ENCODE data around the gene SGCA.

The SGCA gene

DNA sequence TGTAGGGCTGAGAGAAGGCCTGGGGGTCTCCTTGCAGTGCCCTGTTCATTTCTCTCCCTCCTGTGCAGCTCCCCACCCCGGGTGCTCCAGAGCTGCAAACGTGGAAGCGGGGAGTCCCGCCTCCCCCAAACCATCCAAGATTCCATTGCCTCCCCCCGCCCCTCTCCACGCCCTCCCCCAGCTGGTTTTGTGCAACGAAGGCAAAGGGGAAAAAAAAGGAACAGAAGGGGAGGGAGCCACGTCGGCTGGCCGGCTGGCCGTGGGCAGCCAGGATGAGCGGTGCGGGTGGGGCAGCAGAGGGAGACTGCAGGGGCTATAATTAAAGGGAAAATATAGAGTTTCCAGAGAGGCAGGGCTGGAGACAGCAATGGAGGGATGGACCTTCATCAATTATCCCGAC, 37.3 kb downstream of the SGCA start:
- Histone ChIP-seq H3K27ac (ENCODE audit: low read depth, low read length) (no peak overlapping the region), H3K4me3 (ENCODE audit: low read length) (no peak overlapping the region), H3K36me3 (ENCODE audit: insufficient read depth, low read length) (peaks cover 8% of the 10 kb centered on the region), H3K9ac (ENCODE audit: low read depth, low read length) (no peak overlapping the region), H3K27me3 (ENCODE audit: insufficient read depth, low read length) (peaks cover 30% of the 10 kb centered on the region), H3K4me1 (ENCODE audit: insufficient read depth, low read length) (peaks cover 23% of the 10 kb centered on the region), H3K9me3 (ENCODE audit: insufficient read depth, low read depth, low read length) (no peaks in the 10 kb centered on the region)
- WGBS: 75% methylated on average over 14 of the region's 14 CpGs

DNA sequence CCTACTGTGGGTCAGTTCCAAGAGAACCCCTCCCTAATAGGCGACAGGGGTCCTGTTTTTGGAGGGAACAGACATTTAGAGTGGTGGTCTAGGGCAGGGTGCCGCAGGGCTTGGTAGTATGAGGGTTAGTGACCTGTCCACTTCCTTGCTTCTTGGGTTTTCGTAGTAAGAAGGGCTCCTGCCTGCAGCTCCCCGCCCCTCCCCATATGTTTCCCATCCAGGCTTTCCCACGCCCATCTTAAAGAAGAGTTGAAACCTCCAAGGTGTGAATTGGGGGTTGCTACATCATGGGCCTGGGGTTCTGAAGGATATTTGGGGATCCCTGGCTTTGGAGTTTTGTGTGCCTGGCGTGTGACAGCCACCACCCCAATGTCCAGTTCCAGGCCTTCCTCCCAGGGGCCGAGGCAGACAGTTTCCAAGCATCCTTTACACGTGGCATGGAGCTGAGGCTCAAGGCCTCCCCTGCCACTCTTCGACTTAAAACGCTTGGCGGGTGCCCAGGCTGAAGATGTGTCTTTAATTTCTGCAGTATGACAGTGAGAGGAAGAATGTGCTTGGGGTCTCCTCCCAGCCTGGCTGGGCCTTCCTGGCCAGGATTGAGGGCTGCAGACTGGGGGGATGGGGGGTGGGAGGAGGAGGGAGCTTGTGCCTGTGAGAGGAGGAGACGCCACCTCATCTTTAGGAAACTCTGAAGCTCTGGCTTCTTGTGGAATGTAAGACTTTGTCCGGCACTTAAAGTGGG, 38.0 kb downstream of the SGCA start:
- H3K4me1 ChIP-seq (ENCODE audit: insufficient read depth, low read length): peaks cover 30% of the 10 kb centered on the region
- 80% methylated on average over 9 of the region's 13 CpGs for WGBS
- H3K9me3 ChIP-seq (ENCODE audit: insufficient read depth, low read depth, low read length): no peaks in the 10 kb centered on the region
- H3K36me3 ChIP-seq (ENCODE audit: insufficient read depth, low read length): peaks cover 2% of the 10 kb centered on the region
- H3K27ac ChIP-seq (ENCODE audit: low read depth, low read length): no peak overlapping the region
- no peak overlapping the region for H3K9ac ChIP-seq (ENCODE audit: low read depth, low read length)
- peaks cover 30% of the 10 kb centered on the region for H3K27me3 ChIP-seq (ENCODE audit: insufficient read depth, low read length)
- no peak overlapping the region for H3K4me3 ChIP-seq (ENCODE audit: low read length)

GRCh38 chr17:50204431-50204830, 38.6 kb downstream of the SGCA start:
- Histone ChIP-seq H3K36me3 (ENCODE audit: insufficient read depth, low read length) (no peaks in the 10 kb centered on the region), H3K9me3 (ENCODE audit: insufficient read depth, low read depth, low read length) (no peaks in the 10 kb centered on the region), H3K27ac (ENCODE audit: low read depth, low read length) (no peak overlapping the region), H3K4me3 (ENCODE audit: low read length) (no peak overlapping the region), H3K9ac (ENCODE audit: low read depth, low read length) (no peak overlapping the region), H3K27me3 (ENCODE audit: insufficient read depth, low read length) (peaks cover 30% of the 10 kb centered on the region), H3K4me1 (ENCODE audit: insufficient read depth, low read length) (peaks cover 35% of the 10 kb centered on the region)
- WGBS: 93% methylated on average over 2 of the region's 3 CpGs

DNA sequence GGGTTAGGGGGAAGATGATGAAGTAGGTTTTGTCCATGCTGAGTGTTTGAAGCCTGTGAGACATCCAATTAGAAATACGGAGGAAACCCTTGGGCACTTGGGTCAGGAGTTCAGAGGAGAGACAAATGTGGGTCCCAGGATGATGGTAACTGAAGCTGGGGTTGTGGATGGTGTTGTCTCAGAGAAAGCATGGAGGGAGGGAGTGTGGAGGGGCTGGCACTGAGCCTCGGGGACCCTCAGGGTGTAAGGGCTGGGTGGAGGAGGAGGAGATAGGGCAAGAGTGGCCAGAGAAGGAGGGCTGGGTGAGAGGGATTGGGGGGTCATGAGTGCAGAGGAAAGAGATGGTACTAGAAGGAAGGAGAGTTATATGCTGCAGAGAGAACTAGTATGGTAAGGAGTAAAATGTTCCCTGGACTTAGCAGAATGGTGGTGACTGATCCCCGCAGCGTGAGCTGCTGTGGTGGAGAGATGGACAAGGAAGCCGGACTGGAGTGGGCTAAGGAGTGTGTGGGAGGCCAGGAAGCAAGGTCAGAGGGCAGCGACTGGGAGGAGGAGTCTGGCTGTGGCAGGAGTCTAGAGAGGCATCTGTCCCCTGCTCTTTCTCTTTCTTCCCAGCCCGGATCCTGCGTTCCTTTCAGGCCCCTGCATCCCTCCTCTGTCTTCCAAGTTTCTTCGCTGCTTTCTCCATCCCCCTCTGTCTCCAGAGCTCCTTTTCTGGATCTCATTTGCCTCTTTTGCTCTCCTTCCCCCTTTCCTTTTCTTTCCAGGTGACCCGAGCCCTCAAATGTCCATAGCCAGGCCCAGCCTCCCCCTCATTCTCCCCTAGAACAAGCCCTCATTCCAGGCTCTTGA, 39.5 kb downstream of the SGCA start:
- no peaks in the 10 kb centered on the region for H3K36me3 ChIP-seq (ENCODE audit: insufficient read depth, low read length)
- 73% methylated on average over 10 of the region's 10 CpGs for WGBS
- peaks cover 30% of the 10 kb centered on the region for H3K27me3 ChIP-seq (ENCODE audit: insufficient read depth, low read length)
- no peak overlapping the region for H3K4me3 ChIP-seq (ENCODE audit: low read length)
- no peak overlapping the region for H3K27ac ChIP-seq (ENCODE audit: low read depth, low read length)
- H3K9ac ChIP-seq (ENCODE audit: low read depth, low read length): no peak overlapping the region
- H3K9me3 ChIP-seq (ENCODE audit: insufficient read depth, low read depth, low read length): no peaks in the 10 kb centered on the region
- peaks cover 44% of the 10 kb centered on the region for H3K4me1 ChIP-seq (ENCODE audit: insufficient read depth, low read length)

GRCh38 chr17:50205963-50206505, 40.2 kb downstream of the SGCA start:
- H3K9me3 ChIP-seq (ENCODE audit: insufficient read depth, low read depth, low read length): no peaks in the 10 kb centered on the region
- no peak overlapping the region for H3K4me3 ChIP-seq (ENCODE audit: low read length)
- H3K27me3 ChIP-seq (ENCODE audit: insufficient read depth, low read length): peaks cover 27% of the 10 kb centered on the region
- H3K4me1 ChIP-seq (ENCODE audit: insufficient read depth, low read length): peaks cover 51% of the 10 kb centered on the region
- 98% methylated on average over 6 of the region's 7 CpGs for WGBS
- no peak overlapping the region for H3K9ac ChIP-seq (ENCODE audit: low read depth, low read length)
- H3K36me3 ChIP-seq (ENCODE audit: insufficient read depth, low read length): no peaks in the 10 kb centered on the region
- H3K27ac ChIP-seq (ENCODE audit: low read depth, low read length): no peak overlapping the region

- Histone ChIP-seq H3K36me3 (ENCODE audit: insufficient read depth, low read length) (no peaks in the 10 kb centered on the region), H3K4me1 (ENCODE audit: insufficient read depth, low read length) (peaks cover 54% of the 10 kb centered on the region), H3K4me3 (ENCODE audit: low read length) (no peak overlapping the region), H3K9ac (ENCODE audit: low read depth, low read length) (0 out of 2 replicates have a peak overlapping the region, but pooled peaks have one; percentile 6), H3K27me3 (ENCODE audit: insufficient read depth, low read length) (peaks cover 20% of the 10 kb centered on the region), H3K27ac (ENCODE audit: low read depth, low read length) (no peak overlapping the region), H3K9me3 (ENCODE audit: insufficient read depth, low read depth, low read length) (no peaks in the 10 kb centered on the region)
- 12% methylated on average over 16 of the region's 18 CpGs for WGBS
These were observed 40.9 kb downstream of the SGCA start for GRCh38 chr17:50206604-50207293.

- H3K4me1 ChIP-seq (ENCODE audit: insufficient read depth, low read length): peaks cover 56% of the 10 kb centered on the region
- H3K27me3 ChIP-seq (ENCODE audit: insufficient read depth, low read length): peaks cover 14% of the 10 kb centered on the region
- WGBS: 55% methylated on average over 5 of the region's 5 CpGs
- H3K9me3 ChIP-seq (ENCODE audit: insufficient read depth, low read depth, low read length): no peaks in the 10 kb centered on the region
- no peaks in the 10 kb centered on the region for H3K36me3 ChIP-seq (ENCODE audit: insufficient read depth, low read length)
- no peak overlapping the region for H3K9ac ChIP-seq (ENCODE audit: low read depth, low read length)
- no peak overlapping the region for H3K4me3 ChIP-seq (ENCODE audit: low read length)
- no peak overlapping the region for H3K27ac ChIP-seq (ENCODE audit: low read depth, low read length)
These were observed 41.5 kb downstream of the SGCA start for GRCh38 chr17:50207315-50207714.

GRCh38 chr17:50207792-50208567, 42.2 kb downstream of the SGCA start:
- H3K4me1 ChIP-seq (ENCODE audit: insufficient read depth, low read length): peaks cover 62% of the 10 kb centered on the region
- no peaks in the 10 kb centered on the region for H3K36me3 ChIP-seq (ENCODE audit: insufficient read depth, low read length)
- WGBS: 63% methylated on average over 8 of the region's 8 CpGs
- no peak overlapping the region for H3K4me3 ChIP-seq (ENCODE audit: low read length)
- no peaks in the 10 kb centered on the region for H3K9me3 ChIP-seq (ENCODE audit: insufficient read depth, low read depth, low read length)
- H3K27ac ChIP-seq (ENCODE audit: low read depth, low read length): no peak overlapping the region; the same call in 1 of the 2 replicates
- H3K27me3 ChIP-seq (ENCODE audit: insufficient read depth, low read length): peaks cover 8% of the 10 kb centered on the region
- no peak overlapping the region for H3K9ac ChIP-seq (ENCODE audit: low read depth, low read length)

- no peak overlapping the region for H3K9ac ChIP-seq (ENCODE audit: low read depth, low read length)
- H3K4me1 ChIP-seq (ENCODE audit: insufficient read depth, low read length): peaks cover 62% of the 10 kb centered on the region
- no peak overlapping the region for H3K4me3 ChIP-seq (ENCODE audit: low read length)
These were observed 42.8 kb downstream of the SGCA start for GRCh38 chr17:50208611-50209061.

DNA sequence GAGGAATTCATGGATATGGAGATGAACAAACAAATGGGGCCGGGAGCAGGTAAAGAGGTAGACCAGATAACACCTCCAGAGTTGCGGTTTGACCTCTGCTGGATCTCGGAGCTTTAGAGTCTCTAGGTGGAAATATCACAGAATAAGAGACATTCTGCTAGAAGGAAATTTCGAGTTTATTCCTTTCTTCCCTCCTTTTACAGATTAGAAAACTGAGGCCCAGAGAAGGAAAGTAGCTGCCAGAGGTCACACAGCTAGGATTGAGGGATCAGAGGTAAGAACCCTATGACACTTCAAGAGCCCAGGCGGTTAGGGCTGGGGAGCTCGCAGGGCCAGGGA, 43.3 kb downstream of the SGCA start:
- 80% methylated on average over 6 of the region's 6 CpGs for WGBS
- peaks cover 62% of the 10 kb centered on the region for H3K4me1 ChIP-seq (ENCODE audit: insufficient read depth, low read length)
- no peaks in the 10 kb centered on the region; the same call in 1 of the 2 replicates for H3K27me3 ChIP-seq (ENCODE audit: insufficient read depth, low read length)
- no peaks in the 10 kb centered on the region for H3K36me3 ChIP-seq (ENCODE audit: insufficient read depth, low read length)
- no peaks in the 10 kb centered on the region for H3K9me3 ChIP-seq (ENCODE audit: insufficient read depth, low read depth, low read length)
- peak overlapping the region; percentile 15; the same call in 1 of the 2 replicates for H3K9ac ChIP-seq (ENCODE audit: low read depth, low read length)
- H3K4me3 ChIP-seq (ENCODE audit: low read length): no peak overlapping the region
- peak overlapping the region; percentile 50 for H3K27ac ChIP-seq (ENCODE audit: low read depth, low read length)

More at GRCh38 chr17:50208611-50209061, 42.8 kb downstream of the SGCA start:
- Histone ChIP-seq H3K27ac (ENCODE audit: low read depth, low read length) (no peak overlapping the region; the same call in 1 of the 2 replicates), H3K27me3 (ENCODE audit: insufficient read depth, low read length) (peaks cover 4% of the 10 kb centered on the region), H3K36me3 (ENCODE audit: insufficient read depth, low read length) (no peaks in the 10 kb centered on the region), H3K9me3 (ENCODE audit: insufficient read depth, low read depth, low read length) (no peaks in the 10 kb centered on the region)
- WGBS: 81% methylated on average over 3 of the region's 3 CpGs
